Mucosa of descending colon (tissue), 3 donors: Measurements from ENCODE around the gene ZW10. TPM values are rescaled to one million over a fixed set of nuclear protein-coding genes. Genes with fewer than 3 reads are reported as not detected.

ENCODE experiments used
- ATAC-seq: fragments of 200-7000 bp; cut with Tn5 transposase; one replicate; pipeline ENCODE4 v1.9.1; 2020; ENCODE audit warnings: mild to moderate bottlenecking, moderate library complexity
- DNase-seq, 3 donors: peaks; one replicate each; pipeline ENCODE4 v3.0.0-alpha.2; 2020
- H3K36me3 ChIP-seq: fragments of 200-600 bp; one replicate; pipeline ENCODE4 v1.8.0; 2021; ENCODE audit warnings: low read depth, mild to moderate bottlenecking
- H3K4me1 ChIP-seq: fragments of 200-600 bp; one replicate; pipeline ENCODE4 v1.8.0; 2021; ENCODE audit warnings: low read depth, mild to moderate bottlenecking
- H3K4me3 ChIP-seq: fragments of 200-600 bp; one replicate; pipeline ENCODE4 v1.8.0; 2021; ENCODE audit warnings: mild to moderate bottlenecking
- H3K9me3 ChIP-seq: fragments of 200-600 bp; one replicate; pipeline ENCODE4 v1.8.0; 2021; ENCODE audit warnings: mild to moderate bottlenecking
- intact Hi-C, 2 donors: fragments of 100-400 bp; cut with DNase I in 1 of 2; cut with micrococcal nuclease in 1 of 2; formaldehyde crosslinking; loops; one replicate each; pipeline versions ENCODE4 v1.11.0 to v1.11.1; 2022; cut with DNase I, micrococcal nuclease
- total RNA-seq, 3 donors: library from RNA; stranded (reverse); fragmentation: NEBNext Ultra II Directional in 2 of 3; extraction: Animal tissue kit (Norgen Biotek cat#: 25700) in 2 of 3; gene quantifications; one replicate each; pipeline versions ENCODE4 v1.2.1 to v1.2.4, GENCODE V29; 2021 to 2023
- TF ChIP-seq, protein P1 (sequence below): fragments of 200-600 bp; IDR thresholded peaks from one replicate; pipeline ENCODE4 v1.8.0; 2022; ENCODE audit warnings: antibody characterized with exemption, mild to moderate bottlenecking
- donor health status: DM: no; HTN: no; CAD: no; lungs with moderate emphysema.
- donor health status: DM: no; HTN: no; CAD: no.
- donor health status: DM: no; HTN: yes; CAD: no.

ZW10 gene
- total RNA-seq, 3 donors from 2014 or later = 10.5 to 12.3 (median 11.1) TPM

DNA sequence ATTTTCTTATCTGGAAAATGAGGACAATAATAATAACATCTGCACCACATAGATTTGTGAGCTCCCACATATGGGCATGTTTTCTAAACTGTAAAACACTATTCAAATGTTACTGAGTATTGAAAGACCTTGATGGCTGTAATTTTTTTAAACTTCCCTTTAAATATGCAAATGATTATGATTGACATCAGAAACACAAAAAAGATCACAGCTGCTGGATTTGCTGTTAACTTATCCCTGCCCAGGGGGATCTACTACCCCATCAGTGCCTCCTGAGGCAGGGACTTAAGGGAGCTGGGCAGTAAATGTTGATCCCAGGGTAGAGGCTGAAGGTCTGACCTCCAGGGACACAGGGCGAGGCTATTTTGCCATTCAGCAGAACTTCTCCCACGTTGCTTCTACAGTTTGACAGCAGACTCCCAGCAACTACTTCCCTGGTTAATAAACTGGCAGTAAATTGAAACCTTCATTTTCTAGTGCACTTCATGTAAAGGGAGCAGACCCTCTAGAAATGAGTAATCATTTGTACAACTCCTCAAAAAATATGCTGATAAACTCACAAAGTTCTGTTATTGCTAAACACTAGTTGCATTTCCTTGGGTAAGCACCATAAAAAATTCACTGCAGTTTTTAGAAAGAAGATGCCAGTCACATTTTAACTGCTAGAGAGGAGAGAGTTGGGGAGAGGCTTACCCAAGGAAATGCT, 87.7 kb downstream of the ZW10 start:
- H3K9me3 ChIP-seq = no peaks in the 10 kb centered on the region
- ATAC-seq = no peak
- H3K4me3 ChIP-seq = no peak overlapping the region
- H3K36me3 ChIP-seq = no peaks in the 10 kb centered on the region
- intact Hi-C loops = no loop called here
- DNase-seq = no peak
- TF ChIP-seq, protein P1, sequence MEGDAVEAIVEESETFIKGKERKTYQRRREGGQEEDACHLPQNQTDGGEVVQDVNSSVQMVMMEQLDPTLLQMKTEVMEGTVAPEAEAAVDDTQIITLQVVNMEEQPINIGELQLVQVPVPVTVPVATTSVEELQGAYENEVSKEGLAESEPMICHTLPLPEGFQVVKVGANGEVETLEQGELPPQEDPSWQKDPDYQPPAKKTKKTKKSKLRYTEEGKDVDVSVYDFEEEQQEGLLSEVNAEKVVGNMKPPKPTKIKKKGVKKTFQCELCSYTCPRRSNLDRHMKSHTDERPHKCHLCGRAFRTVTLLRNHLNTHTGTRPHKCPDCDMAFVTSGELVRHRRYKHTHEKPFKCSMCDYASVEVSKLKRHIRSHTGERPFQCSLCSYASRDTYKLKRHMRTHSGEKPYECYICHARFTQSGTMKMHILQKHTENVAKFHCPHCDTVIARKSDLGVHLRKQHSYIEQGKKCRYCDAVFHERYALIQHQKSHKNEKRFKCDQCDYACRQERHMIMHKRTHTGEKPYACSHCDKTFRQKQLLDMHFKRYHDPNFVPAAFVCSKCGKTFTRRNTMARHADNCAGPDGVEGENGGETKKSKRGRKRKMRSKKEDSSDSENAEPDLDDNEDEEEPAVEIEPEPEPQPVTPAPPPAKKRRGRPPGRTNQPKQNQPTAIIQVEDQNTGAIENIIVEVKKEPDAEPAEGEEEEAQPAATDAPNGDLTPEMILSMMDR = no peak
- peaks cover 5% of the 10 kb centered on the region for H3K4me1 ChIP-seq

DNA sequence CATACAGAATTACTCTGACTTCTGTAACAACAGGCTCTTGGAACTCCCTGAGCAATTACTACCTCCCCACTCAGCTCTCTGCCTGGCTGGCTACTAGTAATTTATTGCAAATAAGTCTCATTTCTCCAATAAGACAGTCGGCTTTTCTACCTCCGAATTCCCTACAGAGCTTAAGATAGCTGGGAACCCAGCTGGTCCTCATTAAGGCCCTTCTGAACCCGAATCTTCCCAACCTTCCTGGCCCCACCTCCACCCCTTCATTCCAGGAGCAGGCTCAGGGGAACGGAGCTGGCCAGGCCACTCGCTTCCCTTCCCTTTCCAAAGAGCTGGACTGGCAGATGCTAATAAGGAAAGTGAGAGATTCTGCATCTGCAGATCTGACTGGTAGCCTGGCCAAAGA, 89.0 kb downstream of the ZW10 start:
- H3K4me3 ChIP-seq = no peak overlapping the region
- DNase-seq (no peak), ATAC-seq (no peak)
- intact Hi-C loops = no loop called here
- peaks cover 5% of the 10 kb centered on the region for H3K4me1 ChIP-seq
- TF ChIP-seq, protein P1 = no peak
- H3K9me3 ChIP-seq = no peaks in the 10 kb centered on the region
- H3K36me3 ChIP-seq = no peaks in the 10 kb centered on the region

DNA sequence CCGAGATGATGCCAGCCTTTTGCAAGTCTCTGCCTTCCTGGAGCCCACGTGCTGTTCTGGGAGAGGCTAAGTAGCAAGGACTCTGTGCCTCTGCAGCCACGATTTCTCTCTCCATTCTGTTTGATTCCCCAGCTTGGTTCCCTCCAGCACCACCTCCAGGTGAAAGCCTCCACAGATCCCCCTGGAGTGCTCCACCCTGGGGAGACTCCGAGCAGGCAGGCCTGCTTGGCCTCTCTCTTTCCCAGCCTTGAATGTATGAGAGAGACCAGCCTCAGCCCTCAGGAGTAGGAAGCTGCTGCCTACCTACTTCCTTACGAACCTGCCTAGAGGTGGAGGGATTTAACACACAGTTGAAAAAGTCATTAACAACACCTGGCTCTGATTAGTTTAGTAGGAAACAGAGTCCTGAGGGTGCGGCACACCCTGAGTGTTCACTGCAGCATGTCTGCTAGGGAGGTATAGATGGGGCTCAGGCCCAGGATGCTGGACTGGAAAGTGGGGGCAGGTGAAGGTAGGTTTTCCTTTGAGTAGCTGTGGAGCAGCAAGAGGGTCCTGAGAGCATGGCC, 89.9 kb downstream of the ZW10 start:
- no peak for DNase-seq
- Histone ChIP-seq H3K4me3 (no peak overlapping the region), H3K4me1 (peaks cover 5% of the 10 kb centered on the region), H3K9me3 (no peaks in the 10 kb centered on the region), H3K36me3 (no peaks in the 10 kb centered on the region)
- peak; percentile 78 for ATAC-seq
- TF ChIP-seq, protein P1 = no peak
- intact Hi-C loops = no loop called here

Other genes with a start within 250 kb of the ZW10 start
- 1 to 10 TPM in 1 of 3 donors, under 1 TPM in 2; 0.70 to 1.6 (median 0.81) TPM for gene TMPRSS5, start 67.4 kb downstream of the ZW10 start, total RNA-seq
- not detected for gene CLDN25, start 6.1 kb upstream of the ZW10 start, total RNA-seq
- 10 to 100 TPM; 17.1 to 33.7 (median 20.2) TPM for gene USP28, start 101.9 kb upstream of the ZW10 start, total RNA-seq
- gene HTR3B, start 131.1 kb upstream of the ZW10 start, total RNA-seq = not detected
- gene HTR3A, start 201.4 kb upstream of the ZW10 start, total RNA-seq = 1 to 10 TPM in 1 of 3 donors, under 1 TPM in 1, not detected in 1; 0.17 to 4.1 TPM